ENCODE results near the gene OXT. TPM values are rescaled to one million over a fixed set of nuclear protein-coding genes. Genes with fewer than 3 reads are reported as not detected.

OXT gene
- total RNA-seq, 1 donor from 2014 or later = not detected

GRCh38 chr20:3094848-3095629, 23.6 kb downstream of the OXT start:
- no peak for TF ChIP-seq CTCF (IDR thresholded peaks at IDR 0.05; ENCODE audit: unreplicated experiment)
- Mint-ChIP-seq H3K36me3 (no peaks in the 10 kb centered on the region), H3K9me3 (no peaks in the 10 kb centered on the region), H3K27ac (no peak overlapping the region), H3K4me3 (no peak overlapping the region), H3K4me1 (peaks cover 2% of the 10 kb centered on the region), H3K27me3 (ENCODE audit: low read depth) (peaks cover 5% of the 10 kb centered on the region)
- DNase-seq (ENCODE audit: low spot score in 2 of 2, unreplicated experiment in 2 of 2) = no peak

DNA sequence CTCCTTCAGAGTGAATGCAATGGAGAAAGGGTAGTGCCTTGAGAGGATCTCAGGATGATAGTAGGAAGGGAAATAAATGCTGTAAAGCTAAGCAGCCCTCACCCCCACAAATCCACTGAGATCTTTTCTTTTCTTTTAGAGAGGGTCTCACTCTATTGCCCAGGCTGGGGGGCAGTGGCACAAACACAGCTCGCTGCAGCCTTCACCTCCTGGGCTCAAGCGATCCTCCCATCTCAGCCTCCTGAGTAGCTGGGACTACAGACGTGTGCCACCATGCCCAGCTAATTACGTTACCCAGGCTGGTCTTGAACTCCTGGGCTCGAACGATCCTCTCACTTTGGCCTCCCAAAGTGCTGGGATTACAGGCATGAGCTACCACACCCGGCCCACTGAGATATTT, 29.1 kb downstream of the OXT start:
- Mint-ChIP-seq H3K4me3 (no peak overlapping the region), H3K4me1 (no peaks in the 10 kb centered on the region), H3K27ac (no peak overlapping the region), H3K27me3 (ENCODE audit: low read depth) (no peaks in the 10 kb centered on the region), H3K36me3 (no peaks in the 10 kb centered on the region), H3K9me3 (no peaks in the 10 kb centered on the region)
- no peak for DNase-seq (ENCODE audit: low spot score in 2 of 2, unreplicated experiment in 2 of 2)
- TF ChIP-seq CTCF (IDR thresholded peaks at IDR 0.05; ENCODE audit: unreplicated experiment) = no peak

GRCh38 chr20:3101251-3101650, 29.8 kb downstream of the OXT start:
- H3K27ac Mint-ChIP-seq = no peak overlapping the region
- no peaks in the 10 kb centered on the region for H3K27me3 Mint-ChIP-seq (ENCODE audit: low read depth)
- no peaks in the 10 kb centered on the region for H3K36me3 Mint-ChIP-seq
- no peaks in the 10 kb centered on the region for H3K4me1 Mint-ChIP-seq
- H3K9me3 Mint-ChIP-seq = no peaks in the 10 kb centered on the region
- H3K4me3 Mint-ChIP-seq = no peak overlapping the region
- TF ChIP-seq CTCF (IDR thresholded peaks at IDR 0.05; ENCODE audit: unreplicated experiment) = no peak
- DNase-seq (ENCODE audit: low spot score in 2 of 2, unreplicated experiment in 2 of 2) = no peak

DNA sequence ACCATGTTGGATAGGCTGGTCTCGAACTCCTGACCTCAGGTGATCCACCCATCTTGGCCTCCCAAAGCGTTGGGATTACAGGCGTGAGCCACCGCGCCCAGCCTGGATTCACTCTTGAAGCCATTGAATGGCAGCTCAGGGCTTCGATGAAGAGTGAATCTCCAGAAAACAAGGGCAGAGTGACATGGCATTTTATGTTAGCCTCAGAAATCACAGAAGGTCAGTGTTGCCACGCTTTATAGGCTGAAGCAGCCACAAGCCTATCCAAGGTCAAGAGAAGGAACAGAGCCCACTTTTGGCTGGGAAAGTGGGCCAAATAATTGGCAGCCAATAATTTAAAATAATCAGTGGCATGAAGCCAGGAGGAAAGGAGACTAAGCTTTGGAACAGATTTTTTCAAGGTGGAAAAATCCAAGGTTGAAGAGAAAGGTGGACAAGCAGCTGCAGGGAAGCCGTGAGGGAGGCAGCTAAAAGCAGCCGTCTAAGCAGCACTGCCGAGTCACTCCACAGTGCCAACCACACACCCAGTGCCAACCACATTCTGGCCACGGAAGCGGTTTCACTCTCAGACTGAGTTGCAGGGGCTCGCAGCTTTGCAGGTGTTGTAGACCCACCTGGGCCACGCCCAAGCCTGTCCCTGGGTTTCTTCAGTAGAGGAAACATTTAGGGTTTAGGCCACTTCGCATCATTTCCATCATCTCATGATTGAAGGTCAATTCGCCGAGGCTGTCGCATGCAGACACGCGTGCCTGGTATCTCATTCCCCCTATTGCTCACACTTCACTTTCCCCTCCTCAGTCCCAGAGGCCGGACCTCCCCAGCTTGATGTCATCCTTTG, 30.5 kb downstream of the OXT start:
- no peak for TF ChIP-seq CTCF (IDR thresholded peaks at IDR 0.05; ENCODE audit: unreplicated experiment)
- Mint-ChIP-seq H3K9me3 (no peaks in the 10 kb centered on the region), H3K27ac (no peak overlapping the region), H3K4me3 (no peak overlapping the region), H3K4me1 (no peaks in the 10 kb centered on the region), H3K36me3 (peaks cover under 1% of the 10 kb centered on the region), H3K27me3 (ENCODE audit: low read depth) (no peaks in the 10 kb centered on the region)
- DNase-seq (ENCODE audit: low spot score in 2 of 2, unreplicated experiment in 2 of 2) = no peak

DNA sequence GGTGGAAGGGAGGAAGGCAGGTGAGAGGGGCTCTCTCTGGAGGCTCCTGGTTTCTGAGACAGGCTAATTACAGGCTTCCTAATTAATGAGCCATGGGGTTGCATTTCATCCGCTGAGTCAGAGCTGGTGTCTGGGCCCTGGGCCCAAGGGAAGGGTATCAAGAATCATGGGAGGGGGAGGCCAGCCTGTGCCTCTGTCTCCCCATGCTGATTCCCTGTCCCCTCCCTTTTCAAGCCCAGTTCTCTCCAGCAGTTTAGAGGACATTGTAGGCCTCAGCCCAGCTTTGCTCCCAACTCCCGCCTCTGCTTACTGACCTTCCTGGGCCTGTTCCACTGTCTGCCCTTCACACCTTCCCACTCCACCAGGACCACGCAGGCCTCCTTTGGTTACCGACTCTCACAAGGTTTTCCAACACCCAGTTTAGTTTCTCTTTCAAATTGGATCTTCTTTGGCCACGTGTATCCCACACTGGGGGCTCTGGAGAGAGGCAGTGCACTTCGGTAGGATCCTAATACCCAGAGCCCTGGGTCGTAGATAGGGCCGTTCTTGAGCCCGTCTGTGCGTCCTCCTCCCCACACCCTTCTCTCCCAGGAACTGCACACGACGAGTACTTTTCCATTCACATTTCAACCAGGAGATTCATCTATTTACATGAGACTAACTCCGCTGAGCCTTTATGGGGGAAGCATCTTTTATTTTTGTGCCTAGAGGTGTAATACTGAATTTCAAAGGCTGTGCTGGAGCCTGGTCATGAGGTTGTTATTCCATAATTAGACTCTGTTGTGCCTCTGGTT, 31.4 kb downstream of the OXT start:
- Mint-ChIP-seq H3K4me3 (no peak overlapping the region), H3K36me3 (peaks cover 3% of the 10 kb centered on the region), H3K27ac (no peak overlapping the region), H3K9me3 (no peaks in the 10 kb centered on the region), H3K27me3 (ENCODE audit: low read depth) (no peaks in the 10 kb centered on the region), H3K4me1 (no peaks in the 10 kb centered on the region)
- no peak for TF ChIP-seq CTCF (IDR thresholded peaks at IDR 0.05; ENCODE audit: unreplicated experiment)
- DNase-seq (ENCODE audit: low spot score in 2 of 2, unreplicated experiment in 2 of 2) = no peak
